Activated CD4-positive, alpha-beta T cell treated with anti-CD3 and anti-CD28 coated beads, Interleukin-2, amount 10 ng/mL, durations not matched to agents 24 days and 14 days (primary cell): ENCODE results near the gene TRIM62. TPM values are rescaled to one million over a fixed set of nuclear protein-coding genes. Genes with fewer than 3 reads are reported as not detected.
"Not testable (repeated sequence)": the region's sequence is repeated elsewhere in the genome, so short reads cannot be mapped to it uniquely, and the experiment has no call there.

Experiments used
- DNase-seq: peaks from one replicate; pipeline ENCODE4 v3.0.0; 2022
- H3K27ac Mint-ChIP-seq: one replicate; pipeline ENCODE4 v1.8.0; 2022; ENCODE audit warnings: mild to moderate bottlenecking, mixed read lengths
- H3K27me3 Mint-ChIP-seq: one replicate; pipeline ENCODE4 v1.8.0; 2022; ENCODE audit warnings: mixed read lengths
- H3K36me3 Mint-ChIP-seq: one replicate; pipeline ENCODE4 v1.8.0; 2022; ENCODE audit warnings: low read depth, mild to moderate bottlenecking, mixed read lengths
- H3K4me1 Mint-ChIP-seq: one replicate; pipeline ENCODE4 v1.8.0; 2021; ENCODE audit warnings: mixed read lengths
- H3K4me3 Mint-ChIP-seq: one replicate; pipeline ENCODE4 v1.8.0; 2022; ENCODE audit warnings: mild to moderate bottlenecking, moderate library complexity, mixed read lengths
- H3K9me3 Mint-ChIP-seq: one replicate; pipeline ENCODE4 v1.8.0; 2021; ENCODE audit warnings: mixed read lengths
- intact Hi-C: fragments of 100-400 bp; cut with micrococcal nuclease; formaldehyde crosslinking; loops from one replicate; pipeline ENCODE4 v1.15.1; 2023
- total RNA-seq: library from RNA; stranded (reverse); gene quantifications from 2 replicates; pipeline ENCODE4 v1.2.3, GENCODE V29; 2022

TRIM62 gene
- total RNA-seq, 1 donor from 2014 or later: 3.1 TPM

DNA sequence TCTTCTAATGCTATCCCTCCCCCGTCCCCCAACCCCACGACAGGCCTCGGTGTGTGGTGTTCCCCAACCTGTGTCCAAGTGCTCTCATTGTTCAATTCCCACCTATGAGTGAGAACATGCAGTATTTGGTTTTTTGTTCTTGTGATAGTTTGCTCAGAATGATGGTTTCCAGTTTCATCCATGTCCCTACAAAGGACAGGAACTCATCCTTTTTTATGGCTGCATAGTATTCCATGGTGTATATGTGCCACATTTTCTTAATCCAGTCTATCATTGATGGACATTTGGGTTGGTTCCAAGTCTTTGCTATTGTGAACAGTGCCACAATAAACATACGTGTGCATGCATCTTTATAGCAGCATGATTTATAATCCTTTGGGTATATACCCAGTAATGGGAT, 57.2 kb downstream of the TRIM62 start:
- H3K4me3 Mint-ChIP-seq, intact Hi-C loops, H3K27me3 Mint-ChIP-seq, H3K9me3 Mint-ChIP-seq, H3K27ac Mint-ChIP-seq, DNase-seq: not testable (repeated sequence)
- H3K4me1 Mint-ChIP-seq: peaks cover 28% of the 10 kb centered on the region
- peaks cover 21% of the 10 kb centered on the region for H3K36me3 Mint-ChIP-seq

DNA sequence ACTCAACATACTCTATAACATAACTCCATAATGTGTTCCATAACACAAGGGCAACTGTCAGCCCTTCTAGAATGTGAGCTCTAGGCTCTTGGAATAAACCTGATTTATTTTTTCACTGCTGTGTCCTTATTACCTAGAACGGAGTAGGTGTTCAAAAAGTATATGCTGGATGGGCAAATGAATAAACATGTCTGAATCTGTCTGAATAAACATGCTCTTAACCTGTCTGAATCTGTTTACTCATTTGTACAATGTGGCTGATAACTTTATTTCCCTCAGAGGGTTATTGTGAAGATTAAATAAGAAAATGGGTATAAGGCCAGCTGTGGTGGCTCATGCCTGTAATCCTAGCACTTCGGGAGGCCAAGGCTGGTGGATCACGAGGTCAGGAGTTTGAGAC, 58.6 kb downstream of the TRIM62 start:
- H3K4me1 Mint-ChIP-seq: peaks cover 16% of the 10 kb centered on the region
- H3K9me3 Mint-ChIP-seq: peaks cover 4% of the 10 kb centered on the region
- intact Hi-C loops: no loop called here
- no peak overlapping the region for H3K4me3 Mint-ChIP-seq
- H3K27me3 Mint-ChIP-seq: no peaks in the 10 kb centered on the region
- no peak for DNase-seq
- H3K27ac Mint-ChIP-seq: no peak overlapping the region
- peaks cover 21% of the 10 kb centered on the region for H3K36me3 Mint-ChIP-seq

DNA sequence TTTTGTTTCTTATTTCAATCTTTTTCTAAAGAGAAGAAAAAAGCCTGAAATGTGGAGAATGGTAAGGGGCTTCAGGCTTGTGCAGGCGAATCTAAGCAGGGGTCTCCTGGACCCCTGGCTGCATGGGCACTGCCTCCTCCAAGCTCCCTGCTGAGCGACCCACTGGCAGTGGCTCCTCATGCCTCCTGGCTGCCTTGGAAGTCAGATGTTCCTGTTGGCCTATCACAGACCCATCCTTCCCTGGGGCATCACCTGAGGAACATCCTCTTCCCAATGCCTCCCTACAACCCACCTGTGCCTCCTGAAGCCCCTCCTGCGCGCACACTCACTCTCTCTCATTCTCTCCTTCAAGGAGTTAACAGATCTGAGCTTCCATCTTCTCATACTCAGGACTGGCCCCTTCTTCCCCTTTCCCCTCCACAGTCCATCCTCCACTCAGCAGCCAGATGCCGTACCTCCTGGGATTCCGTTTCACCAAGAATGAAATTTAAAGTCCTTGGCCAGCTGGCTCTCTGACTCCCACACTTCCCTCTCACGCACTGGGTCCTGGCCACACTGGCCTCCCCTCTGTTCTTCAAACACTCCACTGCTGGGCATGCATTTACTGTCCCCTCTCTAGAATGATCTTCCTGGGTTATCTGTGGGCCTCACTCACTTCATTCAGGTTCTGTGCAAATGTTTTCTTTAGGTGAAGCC, 59.2 kb downstream of the TRIM62 start:
- peaks cover 4% of the 10 kb centered on the region for H3K9me3 Mint-ChIP-seq

DNA sequence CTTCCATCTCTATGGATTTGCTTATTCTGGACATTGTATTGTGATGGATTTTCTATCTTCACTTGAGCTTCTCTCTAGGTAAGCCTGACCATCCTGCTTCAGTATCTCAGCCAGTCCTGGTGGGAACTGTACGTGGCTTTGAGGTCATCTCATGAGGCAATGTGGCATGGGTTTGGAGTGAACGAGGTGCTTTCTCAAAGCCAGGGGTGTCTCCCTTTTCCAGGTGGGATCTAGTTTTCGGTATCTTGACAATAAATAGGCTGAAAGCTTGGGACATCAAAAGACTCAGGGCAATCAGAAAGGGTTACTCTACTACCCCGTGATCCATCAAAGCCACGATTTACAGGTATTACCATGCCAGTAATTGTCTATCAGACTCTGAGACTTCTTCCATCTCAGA, 60.1 kb downstream of the TRIM62 start:
- no peak for DNase-seq
- Mint-ChIP-seq H3K4me3 (no peak overlapping the region), H3K9me3 (peaks cover 4% of the 10 kb centered on the region), H3K27ac (no peak overlapping the region), H3K36me3 (peaks cover 16% of the 10 kb centered on the region), H3K27me3 (no peaks in the 10 kb centered on the region), H3K4me1 (peaks cover 10% of the 10 kb centered on the region)
- intact Hi-C loops: no loop called here

More for the DNA sequence above, 59.2 kb downstream of the TRIM62 start:
- H3K36me3 Mint-ChIP-seq: peaks cover 21% of the 10 kb centered on the region
- DNase-seq: no peak
- intact Hi-C loops: no loop called here
- no peaks in the 10 kb centered on the region for H3K27me3 Mint-ChIP-seq
- no peak overlapping the region for H3K27ac Mint-ChIP-seq
- no peak overlapping the region for H3K4me3 Mint-ChIP-seq
- H3K4me1 Mint-ChIP-seq: peaks cover 14% of the 10 kb centered on the region

DNA sequence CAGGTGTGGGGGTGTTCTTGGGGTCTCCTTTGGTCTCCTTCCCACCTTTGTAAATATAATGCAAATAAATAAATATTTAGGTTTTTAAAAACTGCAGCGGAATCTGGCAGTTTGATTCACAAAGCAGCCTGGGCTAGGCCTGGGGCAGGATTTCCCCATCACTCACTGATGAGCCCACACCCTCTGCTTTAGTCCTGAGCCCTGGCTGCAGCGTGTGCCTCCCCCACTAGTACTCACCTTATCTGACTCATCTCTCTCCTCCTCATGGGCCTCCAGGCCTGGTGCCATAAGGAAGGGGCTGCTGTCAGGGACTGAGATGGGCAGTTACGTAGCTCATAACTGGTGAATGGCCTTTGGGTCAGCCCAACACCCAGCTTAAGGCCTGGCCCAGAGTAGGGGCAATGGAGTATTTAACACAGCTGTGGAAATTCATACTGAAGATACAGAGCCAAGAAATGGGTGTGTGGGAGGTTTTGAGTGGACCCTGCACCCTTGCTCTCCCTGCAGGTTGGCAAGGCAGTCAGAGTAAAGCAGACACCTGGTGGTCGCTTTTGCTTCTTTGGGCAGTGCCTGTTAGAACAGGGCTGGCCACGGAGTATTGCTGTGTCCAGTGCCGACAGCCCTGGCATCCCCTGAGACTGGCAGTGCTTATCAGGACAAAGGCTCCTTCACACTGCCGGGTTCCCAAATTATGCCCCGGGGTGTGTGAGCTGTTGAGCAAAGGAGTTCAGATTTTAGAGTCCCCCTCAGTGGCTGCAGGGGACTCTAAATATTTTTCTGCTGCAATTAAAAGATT, 61.2 kb downstream of the TRIM62 start:
- intact Hi-C loops: no loop called here
- H3K4me3 Mint-ChIP-seq: no peak overlapping the region
- no peaks in the 10 kb centered on the region for H3K27me3 Mint-ChIP-seq
- no peak overlapping the region for H3K27ac Mint-ChIP-seq
- peaks cover 4% of the 10 kb centered on the region for H3K4me1 Mint-ChIP-seq
- peaks cover 9% of the 10 kb centered on the region for H3K36me3 Mint-ChIP-seq
- peaks cover 4% of the 10 kb centered on the region for H3K9me3 Mint-ChIP-seq
- DNase-seq: no peak

DNA sequence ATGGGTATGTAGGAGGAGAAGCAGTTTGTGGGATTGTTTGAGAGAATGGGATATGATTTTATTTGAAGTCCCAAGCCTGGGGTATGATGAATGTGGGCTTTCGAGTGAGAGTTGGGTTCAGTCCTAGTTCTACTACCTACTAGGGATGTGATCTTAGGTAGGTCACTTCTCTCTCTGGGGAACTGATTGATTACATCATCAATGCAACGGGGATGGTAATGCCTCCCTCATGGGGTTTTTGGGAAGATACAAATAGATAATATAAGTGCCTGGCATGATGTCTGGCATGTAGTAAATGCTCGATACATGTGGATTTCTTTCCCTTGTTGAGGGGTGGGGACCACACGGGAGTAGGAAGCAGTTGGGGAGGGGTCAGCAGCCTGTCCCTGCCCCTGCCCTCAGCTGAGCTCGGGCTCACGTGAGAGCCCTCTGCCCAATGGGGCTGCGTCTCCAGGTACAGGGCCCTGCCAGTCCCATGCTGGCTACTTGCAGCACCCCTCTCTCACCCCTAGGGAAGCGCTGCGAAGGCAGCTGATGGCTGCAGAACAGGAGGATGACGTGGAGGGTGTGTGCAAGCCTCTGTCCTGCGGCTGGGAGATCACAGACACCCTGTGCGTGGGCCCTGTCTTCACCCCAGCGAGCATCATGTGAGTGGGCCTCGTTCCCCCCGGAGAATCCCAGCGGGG, 62.2 kb downstream of the TRIM62 start:
- H3K4me1 Mint-ChIP-seq: no peaks in the 10 kb centered on the region
- H3K36me3 Mint-ChIP-seq: peaks cover 2% of the 10 kb centered on the region
- no peaks in the 10 kb centered on the region for H3K9me3 Mint-ChIP-seq
- H3K27ac Mint-ChIP-seq: no peak overlapping the region
- H3K27me3 Mint-ChIP-seq: no peaks in the 10 kb centered on the region
- no peak for DNase-seq
- no peak overlapping the region for H3K4me3 Mint-ChIP-seq
- intact Hi-C loops: no loop called here

DNA sequence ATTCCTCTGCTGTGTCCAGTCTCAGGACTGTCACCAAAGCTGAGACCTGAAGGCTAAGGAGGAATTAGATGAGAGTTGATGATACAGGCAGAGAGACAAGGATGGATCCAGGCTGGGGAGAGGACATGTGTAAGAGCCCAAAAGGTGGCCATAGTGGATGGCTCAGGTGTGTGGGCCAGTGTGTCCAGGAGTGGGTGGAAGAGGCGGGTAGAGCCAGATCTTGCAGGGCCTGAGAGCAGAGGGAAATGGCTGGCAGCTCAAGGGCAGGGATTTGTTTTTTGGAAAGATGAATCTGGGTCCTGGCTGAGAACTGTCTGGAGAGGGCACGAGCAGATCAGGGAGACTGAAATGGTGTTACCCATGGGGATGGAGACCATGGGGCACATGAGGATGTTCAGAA, 62.8 kb downstream of the TRIM62 start:
- DNase-seq: no peak
- Mint-ChIP-seq H3K4me1 (no peaks in the 10 kb centered on the region), H3K27me3 (no peaks in the 10 kb centered on the region), H3K36me3 (no peaks in the 10 kb centered on the region), H3K9me3 (no peaks in the 10 kb centered on the region), H3K27ac (no peak overlapping the region), H3K4me3 (no peak overlapping the region)
- intact Hi-C loops: no loop called here

DNA sequence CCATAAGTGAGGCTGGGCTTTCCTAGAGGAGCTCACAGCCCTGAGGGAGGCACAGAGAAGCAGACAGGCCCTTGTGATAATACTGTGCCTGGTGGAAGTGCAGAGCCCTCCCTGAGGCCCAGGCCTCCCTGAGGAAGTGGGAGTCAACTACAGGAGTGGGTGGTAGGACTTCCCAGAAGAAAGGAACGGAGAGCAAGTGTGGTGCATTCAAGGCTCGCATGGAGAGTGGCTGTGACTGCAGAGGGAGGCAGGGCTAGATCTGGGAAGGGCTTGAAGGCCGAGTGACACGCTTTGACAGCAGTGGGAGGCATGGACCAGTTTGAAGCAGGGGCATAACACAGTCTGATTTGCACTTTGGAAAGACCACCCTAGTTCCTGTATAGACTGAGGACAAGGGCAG, 63.6 kb downstream of the TRIM62 start:
- Mint-ChIP-seq H3K9me3 (no peaks in the 10 kb centered on the region), H3K4me3 (no peak overlapping the region), H3K36me3 (no peaks in the 10 kb centered on the region), H3K4me1 (no peaks in the 10 kb centered on the region), H3K27ac (no peak overlapping the region), H3K27me3 (peaks cover 2% of the 10 kb centered on the region)
- intact Hi-C loops: no loop called here
- DNase-seq: no peak

DNA sequence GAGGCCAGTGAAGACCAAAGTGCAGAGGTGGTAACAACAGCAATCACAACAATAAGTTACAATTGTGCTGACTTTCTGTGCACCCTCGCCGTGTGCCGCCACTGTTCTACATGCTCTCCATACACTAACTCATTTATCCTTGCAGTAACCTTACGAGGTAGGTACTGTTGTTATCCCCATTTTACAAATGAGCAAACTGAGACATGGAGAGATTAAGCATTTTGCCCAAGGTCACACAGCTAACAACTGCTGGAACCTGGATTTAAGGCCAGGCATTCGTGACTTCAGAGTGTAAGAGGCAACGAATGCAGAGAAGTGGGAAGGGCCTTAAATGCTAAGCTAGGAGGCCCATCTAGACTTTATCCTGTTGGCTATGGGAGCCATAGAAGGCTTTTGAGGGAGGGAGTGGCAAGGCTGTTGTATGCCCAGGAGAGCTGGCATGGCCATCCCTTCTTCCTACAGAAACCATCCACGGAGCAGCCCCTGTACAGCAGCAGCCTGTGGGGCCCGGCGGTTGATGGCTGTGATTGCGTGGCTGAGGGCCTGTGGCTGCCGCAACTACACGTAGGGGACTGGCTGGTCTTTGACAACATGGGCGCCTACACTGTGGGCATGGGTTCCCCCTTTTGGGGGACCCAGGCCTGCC, 64.3 kb downstream of the TRIM62 start:
- Mint-ChIP-seq H3K4me1 (no peaks in the 10 kb centered on the region), H3K27me3 (peaks cover 2% of the 10 kb centered on the region), H3K4me3 (no peak overlapping the region), H3K27ac (no peak overlapping the region), H3K36me3 (no peaks in the 10 kb centered on the region), H3K9me3 (no peaks in the 10 kb centered on the region)
- intact Hi-C loops: no loop called here
- no peak for DNase-seq

DNA sequence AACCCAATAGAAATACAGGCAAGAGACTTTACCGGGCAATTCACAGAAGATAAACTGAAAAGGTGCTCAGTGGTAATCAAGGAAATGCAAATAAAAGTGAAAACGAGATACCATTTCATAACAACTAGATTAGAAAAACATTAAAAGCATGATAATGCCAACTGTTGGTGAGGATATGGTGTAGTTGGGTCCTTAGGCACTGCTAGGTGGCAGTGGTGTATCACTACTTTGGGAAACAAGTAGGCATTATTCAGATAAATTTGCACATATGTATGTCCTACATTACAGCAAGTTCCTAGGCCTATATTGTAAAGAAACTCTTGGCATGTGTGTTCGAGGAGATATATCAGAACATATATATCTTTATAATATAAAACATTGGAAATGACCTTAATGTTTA, 69.9 kb downstream of the TRIM62 start:
- no peak overlapping the region for H3K4me3 Mint-ChIP-seq
- peaks cover 3% of the 10 kb centered on the region for H3K36me3 Mint-ChIP-seq
- H3K4me1 Mint-ChIP-seq: peaks cover 7% of the 10 kb centered on the region
- intact Hi-C loops: no loop called here
- H3K27ac Mint-ChIP-seq: no peak overlapping the region
- peaks cover 13% of the 10 kb centered on the region for H3K9me3 Mint-ChIP-seq
- H3K27me3 Mint-ChIP-seq: peaks cover 2% of the 10 kb centered on the region
- no peak for DNase-seq

DNA sequence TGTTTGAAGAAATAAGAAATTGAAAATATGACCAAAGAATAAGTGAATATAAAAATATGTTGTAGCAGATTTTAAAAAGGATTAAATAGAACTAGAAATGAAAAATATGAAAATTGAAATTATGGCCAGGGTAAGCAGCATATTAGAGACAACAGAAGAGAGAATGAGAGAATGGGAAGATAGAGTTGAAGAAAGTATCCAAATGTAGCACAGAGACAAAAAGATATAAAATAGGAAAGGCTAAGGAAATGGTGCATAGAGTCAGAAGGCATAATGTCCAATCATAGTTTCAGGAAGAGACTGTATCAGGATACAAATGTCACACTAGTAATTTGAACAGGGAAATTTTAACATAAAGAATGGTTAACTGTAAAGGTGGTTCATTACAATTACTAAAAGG, 71.4 kb downstream of the TRIM62 start:
- no peak overlapping the region for H3K4me3 Mint-ChIP-seq
- no peak for DNase-seq
- peaks cover 7% of the 10 kb centered on the region for H3K4me1 Mint-ChIP-seq
- no peak overlapping the region for H3K27ac Mint-ChIP-seq
- H3K27me3 Mint-ChIP-seq: peaks cover 2% of the 10 kb centered on the region
- peaks cover 3% of the 10 kb centered on the region for H3K36me3 Mint-ChIP-seq
- H3K9me3 Mint-ChIP-seq: peaks cover 13% of the 10 kb centered on the region
- intact Hi-C loops: no loop called here

DNA sequence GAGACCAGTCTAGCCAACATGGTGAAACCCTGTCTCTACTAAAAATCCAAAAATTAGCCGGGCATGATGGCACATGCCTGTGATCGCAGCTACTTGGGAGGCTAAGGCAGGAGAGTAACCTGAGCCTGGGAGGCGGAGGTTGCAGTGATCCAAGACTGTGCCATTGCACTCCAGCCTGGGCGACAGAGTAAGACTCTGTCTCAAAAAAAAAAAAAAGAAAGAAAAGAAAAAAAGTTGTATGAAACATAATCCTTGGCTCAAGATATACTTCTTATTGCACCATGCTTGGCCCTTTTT, 81.8 kb downstream of the TRIM62 start:
- peak overlapping the region; percentile 85 for H3K4me3 Mint-ChIP-seq
- H3K27ac Mint-ChIP-seq: peak overlapping the region; percentile 97
- intact Hi-C loops, H3K27me3 Mint-ChIP-seq, DNase-seq, H3K9me3 Mint-ChIP-seq, H3K36me3 Mint-ChIP-seq: not testable (repeated sequence)
- H3K4me1 Mint-ChIP-seq: peaks cover 51% of the 10 kb centered on the region

DNA sequence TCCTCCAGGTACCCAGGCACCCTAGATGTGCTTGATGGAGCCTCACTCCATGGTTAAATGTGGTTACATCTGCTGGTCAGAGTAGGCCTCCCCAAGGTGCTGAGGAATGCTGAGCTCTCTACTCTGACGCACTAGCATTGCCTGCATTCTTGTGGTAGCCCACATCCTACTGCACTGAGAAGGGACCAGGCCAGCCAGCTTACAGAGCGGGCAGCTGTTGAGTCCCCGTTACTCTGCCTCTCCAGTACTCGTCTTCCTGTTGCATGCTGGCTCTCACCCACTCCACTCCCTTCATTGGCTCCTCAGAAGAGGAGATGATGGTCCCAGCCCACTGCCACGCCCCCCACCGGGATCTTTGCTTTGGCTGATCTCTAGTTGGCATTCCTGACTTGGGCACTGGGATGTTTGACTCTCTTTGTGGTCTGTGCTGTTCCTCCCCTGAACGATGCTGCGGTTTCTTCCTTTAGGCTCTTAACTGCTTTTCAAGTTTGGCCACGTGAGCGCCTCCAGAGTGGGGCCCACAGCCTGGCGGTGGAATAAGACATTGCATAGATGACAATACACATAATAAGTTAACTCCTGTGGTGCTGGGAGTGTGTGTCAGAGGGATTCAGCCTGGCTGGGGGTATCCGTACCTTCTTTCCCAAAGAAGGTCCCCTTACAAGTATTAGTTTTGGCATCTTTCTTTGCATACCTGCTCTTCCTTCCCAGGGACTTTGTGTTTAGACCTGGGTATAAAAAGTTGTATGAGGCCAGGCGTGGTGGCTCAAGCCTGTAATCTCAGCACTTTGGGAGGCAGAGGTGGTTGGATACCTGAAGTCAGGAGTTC, 82.3 kb downstream of the TRIM62 start:
- peak; percentile 94 for DNase-seq
- intact Hi-C loops: loop anchor here (1.0 to 10.0 kb wide), 4 partner anchors 28 to 375 kb away; partner anchors contain the start of genes AK2, S100PBP, YARS1 and ZSCAN20
- Mint-ChIP-seq H3K27ac (peak overlapping the region; percentile 97), H3K9me3 (no peaks in the 10 kb centered on the region), H3K4me1 (peaks cover 55% of the 10 kb centered on the region), H3K4me3 (peak overlapping the region; percentile 85), H3K36me3 (peaks cover 7% of the 10 kb centered on the region), H3K27me3 (no peaks in the 10 kb centered on the region)
